Kidney capillary endothelial cell (primary cell): Measurements from ENCODE around the gene YPEL1.
"Not testable (repeated sequence)": the region's sequence is repeated elsewhere in the genome, so short reads cannot be mapped to it uniquely, and the experiment has no call there.

Experiments used
- DNase-seq: peaks from one replicate; pipeline ENCODE4 v3.0.0-alpha.2; 2018; ENCODE audit warnings: low spot score

Gene YPEL1

GRCh38 chr22:21698430-21699329 is 36.9 kb downstream of the YPEL1 start:
- DNase-seq = peak; percentile 56

GRCh38 chr22:21697880-21698279 is 37.7 kb downstream of the YPEL1 start:
- peak; percentile 70 for DNase-seq

- no peak for DNase-seq
Observed at GRCh38 chr22:21697021-21697771, 38.4 kb downstream of the YPEL1 start.

- DNase-seq = no peak
Observed at GRCh38 chr22:21696115-21696514, 39.5 kb downstream of the YPEL1 start.

GRCh38 chr22:21695430-21696085 is 40.0 kb downstream of the YPEL1 start:
- DNase-seq = no peak

GRCh38 chr22:21694795-21695429 is 40.7 kb downstream of the YPEL1 start:
- DNase-seq = no peak

- DNase-seq = no peak
Observed at GRCh38 chr22:21694394-21694793, 41.2 kb downstream of the YPEL1 start.

- DNase-seq = no peak
Observed at GRCh38 chr22:21693999-21694341, 41.6 kb downstream of the YPEL1 start.

GRCh38 chr22:21693333-21693998 is 42.1 kb downstream of the YPEL1 start:
- DNase-seq = no peak

GRCh38 chr22:21692856-21693255 is 42.7 kb downstream of the YPEL1 start:
- DNase-seq = not testable (repeated sequence)

GRCh38 chr22:21691816-21692215 is 43.8 kb downstream of the YPEL1 start:
- DNase-seq = no peak

GRCh38 chr22:21690401-21690801 is 45.2 kb downstream of the YPEL1 start:
- no peak for DNase-seq

- DNase-seq = no peak
Observed at GRCh38 chr22:21688706-21689381, 46.8 kb downstream of the YPEL1 start.

GRCh38 chr22:21688341-21688705 is 47.3 kb downstream of the YPEL1 start:
- DNase-seq = no peak

GRCh38 chr22:21687685-21688259 is 47.8 kb downstream of the YPEL1 start:
- no peak for DNase-seq

- no peak for DNase-seq
Observed at GRCh38 chr22:21686634-21687393, 48.8 kb downstream of the YPEL1 start.

- no peak for DNase-seq
Observed at GRCh38 chr22:21686193-21686608, 49.4 kb downstream of the YPEL1 start.

GRCh38 chr22:21685164-21685513 is 50.5 kb downstream of the YPEL1 start:
- no peak for DNase-seq

GRCh38 chr22:21684492-21685163 is 51.0 kb downstream of the YPEL1 start:
- no peak for DNase-seq

GRCh38 chr22:21683401-21683811 is 52.2 kb downstream of the YPEL1 start:
- DNase-seq = no peak
